ENCODE data around the gene CORO7.
A peak's percentile ranks its signal among the peaks of the same experiment; 100 is the strongest.

Gene CORO7

DNA sequence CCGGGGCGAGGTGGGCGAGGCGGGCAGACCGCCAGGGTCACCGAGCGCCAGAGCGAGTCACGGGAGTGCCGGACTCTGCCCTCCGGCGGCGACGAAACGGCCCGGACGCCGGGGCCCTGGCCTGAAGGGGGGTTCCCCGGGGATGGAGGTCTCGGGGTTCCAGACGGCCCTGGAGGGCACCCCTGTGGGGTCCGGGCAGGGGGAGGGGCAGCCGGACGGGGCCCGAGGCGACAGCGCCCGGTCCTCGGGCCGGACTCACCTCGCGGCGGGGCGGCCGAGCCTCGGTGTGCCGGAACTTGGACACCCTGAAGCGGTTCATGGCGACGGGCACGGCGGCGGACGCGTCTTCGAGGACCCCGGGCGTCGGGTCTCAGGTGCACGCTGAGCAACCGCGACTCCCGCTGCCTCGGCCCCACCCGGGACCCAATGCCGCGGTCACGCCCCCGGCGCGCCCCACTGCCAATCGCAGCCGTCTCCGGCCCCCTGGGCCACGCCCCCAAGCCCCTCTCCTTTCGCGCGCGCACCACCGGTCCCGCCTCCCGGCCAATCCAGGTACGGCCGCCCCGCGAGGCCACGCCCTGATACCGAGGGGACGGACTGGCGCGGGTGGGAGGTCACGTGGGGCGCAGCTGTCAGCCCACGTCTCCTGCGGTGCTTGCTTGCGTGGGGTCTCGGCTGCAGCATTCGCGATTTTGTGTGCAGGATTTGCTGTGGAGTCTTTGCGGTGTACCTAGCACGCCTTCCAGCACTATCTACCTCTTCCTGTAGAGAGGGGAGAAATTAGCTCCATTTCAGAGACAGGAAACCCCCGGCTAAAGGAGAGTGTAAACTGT is at the start of gene CORO7:
Gene CORO7, minus strand, starts transcription at position 397 of the 833 bp plus-strand sequence. Its CDS starts 78 bp downstream, at position 319.
- peak; percentile 46 for DNase-seq

- no peak for DNase-seq
Measured at GRCh38 chr16:4463522-4464163, 47.2 kb upstream of the CORO7 start.

GRCh38 chr16:4461250-4462085 is 45.1 kb upstream of the CORO7 start:
- DNase-seq = no peak

GRCh38 chr16:4460936-4461249 is 44.5 kb upstream of the CORO7 start:
- DNase-seq = no peak

GRCh38 chr16:4455951-4456350 is 39.6 kb upstream of the CORO7 start:
- DNase-seq = no peak

GRCh38 chr16:4455081-4455480 is 38.7 kb upstream of the CORO7 start:
- DNase-seq = no peak

- DNase-seq = no peak
Measured at GRCh38 chr16:4454623-4455022, 38.2 kb upstream of the CORO7 start.

- DNase-seq = no peak
Measured at GRCh38 chr16:4452674-4453073, 36.3 kb upstream of the CORO7 start.

DNA sequence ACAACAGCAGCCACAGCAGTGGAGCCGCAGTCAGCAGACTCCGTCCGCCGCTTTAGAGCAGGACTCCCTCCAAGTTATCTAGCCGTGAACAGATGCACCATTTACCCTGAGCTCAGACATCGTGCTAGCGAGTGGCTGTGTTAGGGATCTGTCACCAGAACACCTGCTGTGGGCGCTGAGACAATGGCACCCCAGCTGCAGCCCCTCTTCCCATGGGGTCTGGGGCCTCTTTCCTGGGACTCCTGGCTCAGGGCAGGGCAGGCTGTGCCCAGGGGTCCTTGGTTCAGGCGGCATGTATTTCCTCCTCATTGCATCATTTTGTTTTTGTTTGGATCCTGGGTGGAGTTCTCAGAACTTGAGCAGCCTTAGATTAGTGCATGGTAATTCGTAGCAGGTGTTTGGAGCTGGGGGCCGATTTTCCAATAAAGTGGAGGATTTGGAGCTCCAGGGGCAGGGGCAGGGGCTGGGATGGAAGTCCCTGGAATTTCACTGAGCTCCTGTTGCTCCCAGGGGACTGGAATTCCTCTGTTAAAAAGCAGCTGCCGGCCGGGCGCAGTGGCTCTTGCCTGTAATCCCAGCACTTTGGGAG is 34.6 kb upstream of the CORO7 start:
- no peak for DNase-seq

GRCh38 chr16:4450430-4450829 is 34.0 kb upstream of the CORO7 start:
- no peak for DNase-seq

- no peak for DNase-seq
Measured at GRCh38 chr16:4443986-4444385, 27.6 kb upstream of the CORO7 start.

DNA sequence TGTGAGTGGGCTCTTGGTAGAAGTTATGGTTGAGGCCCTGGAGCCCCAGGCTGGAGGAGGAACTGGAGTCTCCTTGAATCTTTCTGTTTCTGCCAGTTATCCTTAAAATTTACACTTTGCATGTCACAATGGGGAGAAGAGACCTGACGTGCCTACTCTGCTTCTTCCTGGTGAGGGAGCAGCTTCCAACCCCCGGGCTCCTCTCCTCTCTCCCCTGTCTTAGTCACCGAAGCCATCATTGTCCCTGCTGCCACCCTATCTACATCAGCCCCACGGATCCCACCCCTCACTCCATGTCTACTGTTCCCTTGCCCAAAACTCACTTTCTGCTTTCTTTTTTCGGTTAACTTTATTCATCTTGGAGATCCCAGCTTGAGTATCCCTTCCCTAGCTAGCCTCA is 26.9 kb upstream of the CORO7 start:
- no peak for DNase-seq

- DNase-seq = no peak
Measured at GRCh38 chr16:4442371-4442770, 26.0 kb upstream of the CORO7 start.

DNA sequence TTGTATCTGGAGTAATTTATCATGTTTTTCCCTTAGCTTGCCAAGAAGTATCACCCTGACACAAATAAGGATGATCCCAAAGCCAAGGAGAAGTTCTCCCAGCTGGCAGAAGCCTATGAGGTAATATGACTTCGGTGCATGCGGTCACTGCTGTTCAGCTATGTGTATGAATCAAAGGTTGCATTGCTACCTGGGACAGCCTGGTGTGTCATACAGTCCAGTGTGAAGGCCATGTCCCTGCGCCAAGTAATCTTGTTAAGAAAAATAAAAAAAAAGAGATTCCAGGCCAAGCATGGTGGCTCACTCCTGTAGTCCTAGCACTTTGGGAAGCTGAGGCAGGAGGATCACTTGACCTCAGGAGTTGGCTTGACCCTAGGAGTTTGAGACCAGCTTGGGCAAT is 21.0 kb upstream of the CORO7 start:
- no peak for DNase-seq

GRCh38 chr16:4435337-4436067 is 19.1 kb upstream of the CORO7 start:
- DNase-seq = no peak

DNA sequence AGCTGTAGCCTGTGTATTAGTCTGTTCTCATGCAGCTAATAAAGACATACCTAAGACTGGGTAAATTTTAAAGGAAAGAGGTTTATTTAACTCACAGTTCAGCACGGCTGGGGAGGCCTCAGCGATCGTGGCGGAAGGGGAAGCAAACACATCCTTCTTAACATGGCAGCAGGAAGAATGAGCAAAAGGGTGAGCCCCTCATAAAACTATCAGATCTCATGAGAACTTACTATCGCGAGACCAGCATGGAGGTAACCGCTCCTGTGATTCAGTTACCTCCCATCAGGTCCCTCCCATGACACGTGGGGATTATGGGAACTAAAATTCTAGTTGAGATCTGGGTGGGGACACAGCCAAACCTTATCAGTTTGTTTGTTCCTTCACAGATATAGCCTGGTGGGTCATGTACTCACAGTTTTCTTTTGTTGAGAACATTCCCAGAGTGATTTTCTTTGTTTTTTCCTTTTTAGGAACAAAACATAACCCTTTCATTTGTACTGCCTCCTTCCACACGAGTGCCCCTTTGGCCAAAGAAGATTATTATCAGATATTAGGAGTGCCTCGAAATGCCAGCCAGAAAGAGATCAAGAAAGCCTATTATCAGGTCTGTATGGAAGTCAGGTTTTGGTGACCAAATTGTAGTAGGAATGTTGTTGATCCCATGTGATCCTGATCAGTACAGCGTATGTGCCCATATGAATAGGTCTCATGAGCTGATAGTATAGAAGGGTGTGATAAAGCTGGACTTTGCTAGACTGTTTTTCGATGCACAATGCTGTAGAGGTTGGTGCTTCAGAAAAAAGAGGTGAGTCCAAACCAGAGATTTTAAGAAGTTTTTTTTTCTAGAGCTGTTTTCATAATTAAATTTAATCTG is 17.8 kb upstream of the CORO7 start:
- no peak for DNase-seq

- DNase-seq = no peak
Measured at GRCh38 chr16:4433228-4433627, 16.8 kb upstream of the CORO7 start.

DNA sequence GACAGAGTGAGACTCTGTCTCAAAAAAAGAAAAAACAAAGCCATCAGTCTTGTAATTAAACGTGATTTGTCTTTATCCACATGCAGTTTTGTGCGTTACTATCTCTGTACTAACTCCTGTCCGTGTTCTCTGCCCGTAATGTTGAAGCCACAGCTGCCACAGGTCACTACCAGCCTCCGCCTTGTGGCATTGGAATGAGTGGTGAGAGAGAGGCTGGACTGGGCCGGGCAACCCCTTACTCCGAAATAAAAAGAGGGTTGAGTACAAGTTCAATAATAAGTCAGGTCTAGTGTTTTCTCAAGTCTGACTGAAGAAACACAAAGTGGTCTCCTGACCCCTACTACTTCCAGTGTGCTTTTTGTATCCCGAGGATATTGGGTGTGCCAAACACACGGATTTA is 14.6 kb upstream of the CORO7 start:
- DNase-seq = no peak

DNA sequence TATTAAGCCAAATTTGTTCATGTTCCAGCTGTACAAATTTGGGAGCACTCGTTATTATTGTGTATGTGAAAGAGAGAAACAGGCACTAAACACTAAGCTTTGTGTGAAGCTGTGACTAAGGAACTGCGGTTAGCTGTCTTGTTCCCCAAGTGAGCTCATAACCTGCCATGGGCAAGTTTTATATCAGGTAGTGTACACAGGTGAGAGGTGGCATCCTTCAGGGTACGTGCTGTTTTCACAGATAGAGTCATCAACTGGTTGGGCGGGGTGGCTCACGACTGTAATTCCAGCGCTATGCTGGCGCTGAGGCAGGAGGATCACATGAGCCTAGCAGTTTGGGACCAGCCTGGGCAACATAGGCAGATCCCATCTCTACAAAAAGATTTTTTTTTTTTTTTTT is 12.1 kb upstream of the CORO7 start:
- no peak for DNase-seq

DNA sequence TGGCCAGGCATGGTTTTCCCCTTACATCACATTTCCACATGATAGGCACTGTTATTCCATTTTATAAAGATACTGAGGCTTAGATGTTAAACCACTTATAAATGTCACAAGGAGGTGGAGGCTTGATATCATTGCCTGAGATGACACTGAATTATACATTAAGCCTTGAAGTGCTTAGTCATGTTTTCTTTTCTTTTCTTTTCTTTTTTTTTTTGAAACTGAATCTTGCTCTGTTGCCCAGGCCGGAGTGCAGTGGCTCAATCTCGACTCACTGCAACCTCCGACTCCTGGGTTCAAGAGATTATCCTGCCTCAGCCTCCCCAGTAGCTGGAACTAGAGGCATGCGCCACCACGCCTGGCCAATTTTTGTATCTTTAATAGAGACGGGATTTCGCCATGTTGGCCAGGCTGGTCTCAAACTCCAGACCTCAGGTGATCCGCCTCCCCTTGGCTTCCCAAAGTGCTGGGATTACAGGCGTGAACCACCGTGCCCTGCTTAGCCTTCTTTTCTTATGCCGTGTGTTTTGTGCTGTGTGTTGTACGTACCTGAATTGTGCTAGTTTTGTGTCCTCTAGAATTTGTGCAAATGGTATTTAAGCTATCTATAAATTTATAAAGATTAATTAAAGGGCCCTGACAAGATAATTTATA is 10.5 kb upstream of the CORO7 start:
- no peak for DNase-seq

- no peak for DNase-seq
Measured at GRCh38 chr16:4426021-4426684, 9.8 kb upstream of the CORO7 start.

Measured in NCI-H1417 treated with DMSO at 0.1 percent for 48 hours (cell line).